Measurements from ENCODE around the gene DCAF8L2. TPM values are rescaled to one million over a fixed set of nuclear protein-coding genes. Genes with fewer than 3 reads are reported as not detected.
"Not testable (repeated sequence)": the region's sequence is repeated elsewhere in the genome, so short reads cannot be mapped to it uniquely, and the experiment has no call there.

Gene DCAF8L2
- polyA plus RNA-seq (2013, experiment 1 of 2): not detected
- not detected for polyA plus RNA-seq (2013, experiment 2 of 2)

- Histone ChIP-seq H3K4me1 (ENCODE audit: control insufficient read depth, insufficient read depth, low read length, poor library complexity, severe bottlenecking) (no peaks in the 10 kb centered on the region), H3K9me3 (ENCODE audit: control insufficient read depth, low read length) (no peaks in the 10 kb centered on the region), H3K27ac (ENCODE audit: low read depth, low read length, severe bottlenecking) (no peak within 1 kb of the TSS), H3K4me3 (ENCODE audit: extremely low read depth, insufficient read depth, low read length, poor library complexity, severe bottlenecking) (no peak within 1 kb of the TSS), H3K36me3 (ENCODE audit: control insufficient read depth, insufficient read depth, low read length) (no peaks in the 10 kb centered on the region)
- no CpG with 5 or more reads among the region's 7 CpGs for WGBS, 2 experiments (ENCODE audit: insufficient coverage in 2 of 2)
Measured at GRCh38 chrX:27590044-27590443, at the start of gene DCAF8L2. Gene DCAF8L2, plus strand, starts transcription at chrX:27590344. Its CDS starts 156,552 bp downstream, at chrX:27746896.

- not testable (repeated sequence) for H3K4me1 ChIP-seq (ENCODE audit: control insufficient read depth, insufficient read depth, low read length, poor library complexity, severe bottlenecking); H3K27ac ChIP-seq (ENCODE audit: low read depth, low read length, severe bottlenecking); H3K4me3 ChIP-seq (ENCODE audit: extremely low read depth, insufficient read depth, low read length, poor library complexity, severe bottlenecking); H3K36me3 ChIP-seq (ENCODE audit: control insufficient read depth, insufficient read depth, low read length); H3K9me3 ChIP-seq (ENCODE audit: control insufficient read depth, low read length)
- no CpG with 5 or more reads among the region's 6 CpGs for WGBS, 2 experiments (ENCODE audit: insufficient coverage in 2 of 2)
Measured at GRCh38 chrX:27541161-27541560, 49.0 kb upstream of the DCAF8L2 start.

- no peaks in the 10 kb centered on the region for H3K4me1 ChIP-seq (ENCODE audit: control insufficient read depth, insufficient read depth, low read length, poor library complexity, severe bottlenecking)
- WGBS, 2 experiments (ENCODE audit: insufficient coverage in 2 of 2): no CpG with 5 or more reads among the region's 4 CpGs
- no peak overlapping the region for H3K27ac ChIP-seq (ENCODE audit: low read depth, low read length, severe bottlenecking)
- no peak overlapping the region for H3K4me3 ChIP-seq (ENCODE audit: extremely low read depth, insufficient read depth, low read length, poor library complexity, severe bottlenecking)
- no peaks in the 10 kb centered on the region for H3K36me3 ChIP-seq (ENCODE audit: control insufficient read depth, insufficient read depth, low read length)
- H3K9me3 ChIP-seq (ENCODE audit: control insufficient read depth, low read length): no peaks in the 10 kb centered on the region
Measured at GRCh38 chrX:27548624-27549023, 41.5 kb upstream of the DCAF8L2 start.

GRCh38 chrX:27549688-27550087, 40.5 kb upstream of the DCAF8L2 start:
- no CpG with 5 or more reads among the region's 1 CpG for WGBS, 2 experiments (ENCODE audit: insufficient coverage in 2 of 2)
- H3K27ac ChIP-seq (ENCODE audit: low read depth, low read length, severe bottlenecking): no peak overlapping the region
- H3K4me3 ChIP-seq (ENCODE audit: extremely low read depth, insufficient read depth, low read length, poor library complexity, severe bottlenecking): no peak overlapping the region
- H3K4me1 ChIP-seq (ENCODE audit: control insufficient read depth, insufficient read depth, low read length, poor library complexity, severe bottlenecking): no peaks in the 10 kb centered on the region
- no peaks in the 10 kb centered on the region for H3K9me3 ChIP-seq (ENCODE audit: control insufficient read depth, low read length)
- no peaks in the 10 kb centered on the region for H3K36me3 ChIP-seq (ENCODE audit: control insufficient read depth, insufficient read depth, low read length)

- Histone ChIP-seq H3K9me3 (ENCODE audit: control insufficient read depth, low read length) (no peaks in the 10 kb centered on the region), H3K36me3 (ENCODE audit: control insufficient read depth, insufficient read depth, low read length) (no peaks in the 10 kb centered on the region), H3K27ac (ENCODE audit: low read depth, low read length, severe bottlenecking) (no peak overlapping the region), H3K4me3 (ENCODE audit: extremely low read depth, insufficient read depth, low read length, poor library complexity, severe bottlenecking) (no peak overlapping the region), H3K4me1 (ENCODE audit: control insufficient read depth, insufficient read depth, low read length, poor library complexity, severe bottlenecking) (no peaks in the 10 kb centered on the region)
- WGBS, 2 experiments (ENCODE audit: insufficient coverage in 2 of 2): no CpG with 5 or more reads among the region's 3 CpGs
Measured at GRCh38 chrX:27555514-27555913, 34.6 kb upstream of the DCAF8L2 start.

- no peak overlapping the region for H3K4me3 ChIP-seq (ENCODE audit: extremely low read depth, insufficient read depth, low read length, poor library complexity, severe bottlenecking)
- H3K4me1 ChIP-seq (ENCODE audit: control insufficient read depth, insufficient read depth, low read length, poor library complexity, severe bottlenecking): peaks cover 5% of the 10 kb centered on the region
- no peaks in the 10 kb centered on the region for H3K9me3 ChIP-seq (ENCODE audit: control insufficient read depth, low read length)
- no peaks in the 10 kb centered on the region for H3K36me3 ChIP-seq (ENCODE audit: control insufficient read depth, insufficient read depth, low read length)
- no CpG with 5 or more reads among the region's 5 CpGs for WGBS, 2 experiments (ENCODE audit: insufficient coverage in 2 of 2)
- H3K27ac ChIP-seq (ENCODE audit: low read depth, low read length, severe bottlenecking): peak overlapping the region; percentile 91
Measured at GRCh38 chrX:27565992-27566391, 24.2 kb upstream of the DCAF8L2 start.

- no peak overlapping the region for H3K27ac ChIP-seq (ENCODE audit: low read depth, low read length, severe bottlenecking)
- WGBS, 2 experiments (ENCODE audit: insufficient coverage in 2 of 2): no CpG with 5 or more reads among the region's 2 CpGs
- no peak overlapping the region for H3K4me3 ChIP-seq (ENCODE audit: extremely low read depth, insufficient read depth, low read length, poor library complexity, severe bottlenecking)
- no peaks in the 10 kb centered on the region for H3K36me3 ChIP-seq (ENCODE audit: control insufficient read depth, insufficient read depth, low read length)
- H3K4me1 ChIP-seq (ENCODE audit: control insufficient read depth, insufficient read depth, low read length, poor library complexity, severe bottlenecking): peaks cover 5% of the 10 kb centered on the region
- no peaks in the 10 kb centered on the region for H3K9me3 ChIP-seq (ENCODE audit: control insufficient read depth, low read length)
Measured at GRCh38 chrX:27571164-27571563, 19.0 kb upstream of the DCAF8L2 start.

GRCh38 chrX:27575565-27575964, 14.6 kb upstream of the DCAF8L2 start:
- Histone ChIP-seq H3K36me3 (ENCODE audit: control insufficient read depth, insufficient read depth, low read length) (no peaks in the 10 kb centered on the region), H3K4me1 (ENCODE audit: control insufficient read depth, insufficient read depth, low read length, poor library complexity, severe bottlenecking) (no peaks in the 10 kb centered on the region), H3K4me3 (ENCODE audit: extremely low read depth, insufficient read depth, low read length, poor library complexity, severe bottlenecking) (no peak overlapping the region), H3K9me3 (ENCODE audit: control insufficient read depth, low read length) (no peaks in the 10 kb centered on the region), H3K27ac (ENCODE audit: low read depth, low read length, severe bottlenecking) (no peak overlapping the region)

- WGBS, 2 experiments (ENCODE audit: insufficient coverage in 2 of 2): 83% methylated on average over 1 of the region's 1 CpG; no CpG with 5 or more reads in 1 of the 2 experiments
- Histone ChIP-seq H3K4me1 (ENCODE audit: control insufficient read depth, insufficient read depth, low read length, poor library complexity, severe bottlenecking) (peaks cover 3% of the 10 kb centered on the region), H3K9me3 (ENCODE audit: control insufficient read depth, low read length) (no peaks in the 10 kb centered on the region), H3K36me3 (ENCODE audit: control insufficient read depth, insufficient read depth, low read length) (no peaks in the 10 kb centered on the region), H3K27ac (ENCODE audit: low read depth, low read length, severe bottlenecking) (no peak overlapping the region), H3K4me3 (ENCODE audit: extremely low read depth, insufficient read depth, low read length, poor library complexity, severe bottlenecking) (no peak overlapping the region)
Measured at GRCh38 chrX:27583976-27584375, 6.2 kb upstream of the DCAF8L2 start.

- Histone ChIP-seq H3K36me3 (ENCODE audit: control insufficient read depth, insufficient read depth, low read length) (no peaks in the 10 kb centered on the region), H3K27ac (ENCODE audit: low read depth, low read length, severe bottlenecking) (no peak overlapping the region), H3K4me3 (ENCODE audit: extremely low read depth, insufficient read depth, low read length, poor library complexity, severe bottlenecking) (no peak overlapping the region), H3K9me3 (ENCODE audit: control insufficient read depth, low read length) (no peaks in the 10 kb centered on the region), H3K4me1 (ENCODE audit: control insufficient read depth, insufficient read depth, low read length, poor library complexity, severe bottlenecking) (no peaks in the 10 kb centered on the region)
- WGBS, 2 experiments (ENCODE audit: insufficient coverage in 2 of 2): 90% methylated on average over 3 of the region's 15 CpGs; no CpG with 5 or more reads in 1 of the 2 experiments
Measured at GRCh38 chrX:27591938-27592337, 1.8 kb downstream of the DCAF8L2 start.

- Histone ChIP-seq H3K27ac (ENCODE audit: low read depth, low read length, severe bottlenecking) (no peak overlapping the region), H3K4me3 (ENCODE audit: extremely low read depth, insufficient read depth, low read length, poor library complexity, severe bottlenecking) (no peak overlapping the region), H3K9me3 (ENCODE audit: control insufficient read depth, low read length) (no peaks in the 10 kb centered on the region), H3K36me3 (ENCODE audit: control insufficient read depth, insufficient read depth, low read length) (no peaks in the 10 kb centered on the region), H3K4me1 (ENCODE audit: control insufficient read depth, insufficient read depth, low read length, poor library complexity, severe bottlenecking) (no peaks in the 10 kb centered on the region)
- no CpG with 5 or more reads among the region's 2 CpGs for WGBS, 2 experiments (ENCODE audit: insufficient coverage in 2 of 2)
Measured at GRCh38 chrX:27597508-27597907, 7.4 kb downstream of the DCAF8L2 start.
